PC-9 (cell line): ENCODE results near the gene EOLA2. TPM values are rescaled to one million over a fixed set of nuclear protein-coding genes. Genes with fewer than 3 reads are reported as not detected.

ENCODE experiments used
- BruUV-seq: library from RNA; stranded (reverse); fragments of 400-500 nt; replicated peaks from 2 replicates; lab custom pipeline; 2021; lab: Mats Ljungman, UMichigan
- CTCF ChIA-PET: fragments of 300-600 bp; sonication (Branson Sonifier 250); formaldehyde crosslinking; loops from one replicate; lab custom pipeline; 2022; ENCODE audit warnings: antibody characterized with exemption; lab: Charles Lee
- POLR2A ChIA-PET: fragments of 300-600 bp; sonication (Branson Sonifier 250); formaldehyde crosslinking; loops from one replicate; lab custom pipeline; 2022; ENCODE audit warnings: antibody characterized with exemption; ENCODE audit not compliant: unreplicated experiment; lab: Charles Lee
- DNase-seq, 2 experiments: peaks; one replicate each; pipeline versions ENCODE4 v3.0.0 to v3.0.0-alpha.2; 2015 to 2022; ENCODE audit warnings: mixed read lengths in 1 of 2
- H2AFZ ChIP-seq: fragments of 200-600 bp; sonication (generic); 2 replicates; pipeline ENCODE4 v1.8.1; 2017; ENCODE audit warnings: antibody characterized with exemption
- H3F3A ChIP-seq: fragments of 200-600 bp; sonication (generic); 2 replicates; pipeline ENCODE4 v1.8.1; 2017; ENCODE audit warnings: antibody characterized with exemption, mild to moderate bottlenecking, low read depth; ENCODE audit not compliant: insufficient read depth
- H3K27ac ChIP-seq: fragments of 200-600 bp; sonication (generic); 2 replicates; pipeline ENCODE4 v1.6.1; 2016; ENCODE audit warnings: mixed run types
- H3K27me3 ChIP-seq: fragments of 200-600 bp; sonication (generic); 2 replicates; pipeline ENCODE4 v1.6.1; 2016; ENCODE audit warnings: low read depth, mixed run types; ENCODE audit not compliant: insufficient read depth
- H3K36me3 ChIP-seq: fragments of 200-600 bp; sonication (generic); 2 replicates; pipeline ENCODE4 v1.6.1; 2016; ENCODE audit warnings: low read depth, mixed run types
- H3K4me1 ChIP-seq: fragments of 200-600 bp; sonication (generic); replicated peaks from 2 replicates; pipeline ENCODE4 v1.6.1; 2016; ENCODE audit warnings: mixed run types; ENCODE audit not compliant: insufficient read depth
- H3K4me2 ChIP-seq: fragments of 200-600 bp; sonication (generic); 2 replicates; pipeline ENCODE4 v1.6.1; 2017; ENCODE audit warnings: mixed run types
- H3K4me3 ChIP-seq: fragments of 200-600 bp; sonication (generic); 2 replicates; pipeline ENCODE4 v1.6.1; 2016; ENCODE audit warnings: mixed run types
- H3K79me2 ChIP-seq: fragments of 200-600 bp; sonication (generic); 2 replicates; pipeline ENCODE4 v1.6.1; 2017; ENCODE audit warnings: low read depth, mixed run types
- H3K9me2 ChIP-seq: fragments of 200-600 bp; sonication (generic); 2 replicates; pipeline ENCODE4 v1.8.1; 2017; ENCODE audit warnings: mild to moderate bottlenecking; ENCODE audit not compliant: insufficient read depth
- H3K9me3 ChIP-seq: fragments of 200-600 bp; sonication (generic); 2 replicates; pipeline ENCODE4 v1.8.1; 2016; ENCODE audit warnings: low read depth; ENCODE audit not compliant: insufficient read depth
- H4K20me1 ChIP-seq: fragments of 200-600 bp; sonication (generic); 2 replicates; pipeline ENCODE4 v1.8.1; 2017; ENCODE audit not compliant: insufficient read depth
- EZH2 ChIP-seq: fragments of 200-600 bp; sonication (generic); IDR thresholded peaks from 2 replicates; pipeline ENCODE4 v1.8.0; 2017; ENCODE audit warnings: antibody characterized with exemption, low read depth
- intact Hi-C: fragments of 100-400 bp; cut with micrococcal nuclease; formaldehyde crosslinking; loops from one replicate; pipeline ENCODE4 v1.10.0; 2022; ENCODE audit not compliant: unreplicated experiment
- total RNA-seq: library from RNA; stranded (reverse); gene quantifications from 2 replicates; pipeline ENCODE4 v1.2.3, GENCODE V29; 2021
- TF ChIP-seq, protein P1 (sequence below): fragments of 200-600 bp; sonication (generic); conservative IDR thresholded peaks from 2 replicates; pipeline ENCODE4 v1.6.1; 2017; ENCODE audit warnings: mixed run types, antibody characterized with exemption, mild to moderate bottlenecking, moderate library complexity

The EOLA2 gene
- total RNA-seq, 1 experiment from 2014 or later: 44.3 TPM

DNA sequence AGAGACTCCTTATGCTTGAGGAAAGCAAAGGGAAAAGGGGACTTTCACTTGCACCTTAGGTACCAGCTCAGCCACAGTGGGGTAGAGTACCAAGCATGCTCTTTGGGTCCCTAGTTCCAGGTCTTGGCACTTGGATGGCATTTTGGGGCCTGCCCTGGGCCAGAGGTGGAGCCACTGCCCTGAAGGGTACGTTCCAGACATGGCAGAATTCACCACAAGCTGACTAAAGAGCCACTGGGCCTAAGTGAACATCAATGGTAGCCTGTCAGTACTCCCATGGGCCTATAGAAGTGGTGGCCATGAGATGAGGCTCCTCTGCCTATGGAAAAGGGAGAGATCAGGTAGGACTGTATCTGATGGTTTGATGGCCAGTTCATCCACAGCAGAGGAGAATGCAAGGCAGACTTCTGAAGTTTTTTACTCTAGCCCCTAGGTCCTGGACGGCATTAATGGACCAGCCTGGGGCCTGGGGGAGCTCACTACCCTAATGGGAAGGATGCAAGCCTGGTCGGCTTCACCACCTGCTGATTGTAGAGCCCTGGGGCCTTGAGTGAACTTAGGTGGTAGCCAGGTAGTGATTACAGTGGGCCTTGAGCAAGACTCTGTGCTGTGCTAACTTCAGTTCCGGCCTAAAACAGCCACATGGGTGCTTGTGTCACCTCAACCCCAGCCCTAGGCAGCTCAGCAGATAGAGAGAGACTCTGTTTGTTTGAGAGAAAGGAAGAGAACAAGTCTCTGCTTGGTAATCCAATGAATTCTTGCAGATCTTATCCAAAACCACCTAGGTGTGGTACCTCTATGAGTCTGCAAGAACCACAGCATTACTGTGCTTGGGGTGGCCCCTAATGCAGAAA, 28.7 kb downstream of the EOLA2 start:
- ChIA-PET CTCF (no interaction called here), POLR2A (no interaction called here)
- no peaks in the 10 kb centered on the region for H3K4me1 ChIP-seq
- DNase-seq: no peak
- H3K79me2 ChIP-seq: no peaks in the 10 kb centered on the region
- intact Hi-C loops: no loop called here
- no peaks in the 10 kb centered on the region for H3K9me3 ChIP-seq
- no TSS peak for BruUV-seq
- no peak overlapping the region for H3K4me2 ChIP-seq
- no peak overlapping the region for H3K27ac ChIP-seq
- H3K9me2 ChIP-seq: no peaks in the 10 kb centered on the region
- H4K20me1 ChIP-seq: no peaks in the 10 kb centered on the region
- H3F3A ChIP-seq: peaks cover 3% of the 10 kb centered on the region
- TF ChIP-seq, protein P1, sequence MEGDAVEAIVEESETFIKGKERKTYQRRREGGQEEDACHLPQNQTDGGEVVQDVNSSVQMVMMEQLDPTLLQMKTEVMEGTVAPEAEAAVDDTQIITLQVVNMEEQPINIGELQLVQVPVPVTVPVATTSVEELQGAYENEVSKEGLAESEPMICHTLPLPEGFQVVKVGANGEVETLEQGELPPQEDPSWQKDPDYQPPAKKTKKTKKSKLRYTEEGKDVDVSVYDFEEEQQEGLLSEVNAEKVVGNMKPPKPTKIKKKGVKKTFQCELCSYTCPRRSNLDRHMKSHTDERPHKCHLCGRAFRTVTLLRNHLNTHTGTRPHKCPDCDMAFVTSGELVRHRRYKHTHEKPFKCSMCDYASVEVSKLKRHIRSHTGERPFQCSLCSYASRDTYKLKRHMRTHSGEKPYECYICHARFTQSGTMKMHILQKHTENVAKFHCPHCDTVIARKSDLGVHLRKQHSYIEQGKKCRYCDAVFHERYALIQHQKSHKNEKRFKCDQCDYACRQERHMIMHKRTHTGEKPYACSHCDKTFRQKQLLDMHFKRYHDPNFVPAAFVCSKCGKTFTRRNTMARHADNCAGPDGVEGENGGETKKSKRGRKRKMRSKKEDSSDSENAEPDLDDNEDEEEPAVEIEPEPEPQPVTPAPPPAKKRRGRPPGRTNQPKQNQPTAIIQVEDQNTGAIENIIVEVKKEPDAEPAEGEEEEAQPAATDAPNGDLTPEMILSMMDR: no peak
- TF ChIP-seq EZH2: no peak
- no peak overlapping the region for H3K4me3 ChIP-seq
- H2AFZ ChIP-seq: no peak overlapping the region; the same call in 1 of the 2 replicates
- no peaks in the 10 kb centered on the region for H3K36me3 ChIP-seq
- H3K27me3 ChIP-seq: no peaks in the 10 kb centered on the region

DNA sequence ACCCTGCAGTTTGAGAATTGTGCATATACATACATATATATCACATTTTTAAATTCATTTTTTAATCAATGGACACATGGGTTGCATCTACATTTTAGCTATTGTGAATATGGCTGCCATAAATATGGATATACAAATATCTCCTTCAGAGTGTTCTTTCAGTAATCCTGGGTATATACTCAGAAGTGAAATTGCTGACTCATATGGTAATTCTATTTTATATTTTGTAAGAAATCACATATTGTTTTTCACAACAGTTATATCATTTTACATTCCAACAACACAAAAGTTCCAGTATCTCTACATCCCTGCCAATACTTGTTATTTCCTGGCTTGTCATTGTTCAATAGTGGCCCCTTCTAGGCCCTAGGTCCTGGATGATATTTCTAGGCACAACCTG, 29.6 kb downstream of the EOLA2 start:
- no peaks in the 10 kb centered on the region for H3K9me3 ChIP-seq
- BruUV-seq: no TSS peak
- no peak for DNase-seq
- peaks cover 3% of the 10 kb centered on the region for H3F3A ChIP-seq
- H3K36me3 ChIP-seq: no peaks in the 10 kb centered on the region
- H3K4me1 ChIP-seq: no peaks in the 10 kb centered on the region
- H4K20me1 ChIP-seq: no peaks in the 10 kb centered on the region
- no peak for TF ChIP-seq EZH2
- TF ChIP-seq, protein P1: no peak
- H3K27ac ChIP-seq: no peak overlapping the region
- H3K9me2 ChIP-seq: no peaks in the 10 kb centered on the region
- intact Hi-C loops: no loop called here
- ChIA-PET POLR2A (no interaction called here), CTCF (no interaction called here)
- H3K27me3 ChIP-seq: no peaks in the 10 kb centered on the region
- H3K79me2 ChIP-seq: no peaks in the 10 kb centered on the region
- H3K4me3 ChIP-seq: no peak overlapping the region
- H2AFZ ChIP-seq: no peak overlapping the region
- H3K4me2 ChIP-seq: no peak overlapping the region

DNA sequence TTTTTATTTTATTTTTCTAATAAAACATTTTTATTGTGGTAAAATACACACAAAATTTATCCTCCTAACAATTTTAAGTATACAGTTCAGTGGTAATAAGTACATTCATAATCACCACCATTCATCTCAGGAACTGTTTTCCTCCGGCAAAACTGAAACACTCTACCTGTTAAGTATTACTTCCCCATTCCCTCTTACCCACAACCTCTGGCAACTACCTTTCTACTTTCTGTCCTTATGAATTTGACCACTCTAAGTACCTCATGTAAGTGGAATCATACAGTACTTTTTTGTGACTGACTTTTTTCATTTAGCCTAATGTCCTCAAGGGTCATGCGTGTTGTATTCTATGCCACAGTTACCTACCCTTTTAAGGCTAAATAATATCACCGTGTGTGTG, 30.0 kb downstream of the EOLA2 start:
- no TSS peak for BruUV-seq
- H3K36me3 ChIP-seq: no peaks in the 10 kb centered on the region
- TF ChIP-seq, protein P1: no peak
- TF ChIP-seq EZH2: no peak

More for the DNA sequence above, 30.0 kb downstream of the EOLA2 start:
- H3K4me2 ChIP-seq: no peak overlapping the region
- H3K27ac ChIP-seq: no peak overlapping the region
- intact Hi-C loops: no loop called here
- H4K20me1 ChIP-seq: no peaks in the 10 kb centered on the region
- CTCF ChIA-PET: no interaction called here
- no peaks in the 10 kb centered on the region for H3K9me3 ChIP-seq
- no peak overlapping the region for H2AFZ ChIP-seq
- no peaks in the 10 kb centered on the region for H3K27me3 ChIP-seq
- H3K4me3 ChIP-seq: no peak overlapping the region
- POLR2A ChIA-PET: no interaction called here
- no peaks in the 10 kb centered on the region for H3K9me2 ChIP-seq
- no peak for DNase-seq
- H3K4me1 ChIP-seq: no peaks in the 10 kb centered on the region
- H3K79me2 ChIP-seq: no peaks in the 10 kb centered on the region
- peaks cover 3% of the 10 kb centered on the region for H3F3A ChIP-seq
